ENCODE measurements around the gene VPS37D.
"Not testable (repeated sequence)": the region's sequence is repeated elsewhere in the genome, so short reads cannot be mapped to it uniquely, and the experiment has no call there.

GRCh38 chr7:73655309-73655708 lies 12.3 kb upstream of the VPS37D start:
- not testable (repeated sequence) for TF ChIP-seq POLR2A (IDR thresholded peaks at IDR 0.05; ENCODE audit: low read depth, low read length); CTCF (conservative IDR thresholded peaks at IDR 0.05; ENCODE audit: low read depth, low read length); MXI1 (IDR thresholded peaks at IDR 0.05; ENCODE audit: borderline replicate concordance, low read depth, low read length)

Data from IMR-90 (cell line).